ENCODE results near the gene PARK7. TPM values are rescaled to one million over a fixed set of nuclear protein-coding genes. Genes with fewer than 3 reads are reported as not detected.

The PARK7 gene
- total RNA-seq, 4 donors from 2014 or later = 222 to 327 (median 257) TPM

- no peaks in the 10 kb centered on the region for H3K27me3 ChIP-seq
- H3K4me3 ChIP-seq (replicated peaks in 1 of 3) = no peak overlapping the region
- H3K36me3 ChIP-seq = peaks cover 33% of the 10 kb centered on the region in 2 donors
- no peak for DNase-seq
- intact Hi-C loops (cut with DNase I) = no loop called here
- WGBS, 2 donors = 95 to 97% methylated on average over 5 of the region's 5 CpGs
- TF ChIP-seq CTCF (IDR thresholded peaks at IDR 0.05) (no peak), POLR2A (IDR thresholded peaks at IDR 0.05) (no peak)
- peaks cover 18 to 30% of the 10 kb centered on the region in 2 donors for H3K4me1 ChIP-seq
- H3K9me3 ChIP-seq = no peaks in the 10 kb centered on the region
- peak overlapping the region; percentile 63 to 87 (median 75) for H3K27ac ChIP-seq
These were observed 10.8 kb downstream of the PARK7 start for GRCh38 chr1:7972285-7972684.

DNA sequence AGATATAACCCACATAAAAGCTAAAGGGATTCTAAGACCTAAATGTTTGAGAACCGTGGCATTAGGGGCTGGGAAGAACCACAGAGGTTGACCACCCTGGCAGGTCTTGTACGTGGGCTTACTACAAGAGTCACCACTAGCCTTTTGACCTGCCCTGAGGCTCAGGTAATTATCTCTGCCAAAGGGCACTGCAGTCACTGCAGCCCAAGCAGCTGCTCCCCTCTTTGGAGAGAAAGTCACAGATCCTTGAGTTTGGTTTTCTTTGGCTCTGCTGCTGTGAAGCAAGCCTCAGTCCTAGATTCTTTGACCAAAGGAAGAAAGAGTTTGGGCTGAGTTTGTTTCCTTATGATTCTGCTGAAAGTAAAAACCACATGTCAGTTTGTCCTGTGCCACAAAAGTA, 11.6 kb downstream of the PARK7 start:
- WGBS, 2 donors = 59 to 66% methylated on average over 2 of the region's 2 CpGs

GRCh38 chr1:7975212-7975865, 13.8 kb downstream of the PARK7 start:
- Histone ChIP-seq H3K27ac (peak overlapping the region in 2 of 3 donors; percentile 35 to 41), H3K4me1 (peaks cover 11 to 27% of the 10 kb centered on the region in 2 donors), H3K4me3 (replicated peaks in 1 of 3) (no peak overlapping the region), H3K9me3 (no peaks in the 10 kb centered on the region), H3K36me3 (peaks cover 27 to 31% of the 10 kb centered on the region in 2 donors), H3K27me3 (no peaks in the 10 kb centered on the region)
- TF ChIP-seq CTCF (IDR thresholded peaks at IDR 0.05) (peak; percentile 60 to 91 (median 86)), POLR2A (IDR thresholded peaks at IDR 0.05) (no peak)
- peak; percentile 71 to 77 for DNase-seq
- 68 to 70% methylated on average over 8 of the region's 8 CpGs for WGBS, 2 donors
- intact Hi-C loops (cut with DNase I) = no loop called here

More for the DNA sequence above, 11.6 kb downstream of the PARK7 start:
- no peaks in the 10 kb centered on the region for H3K9me3 ChIP-seq
- no peak overlapping the region for H3K4me3 ChIP-seq (replicated peaks in 1 of 3)
- peak; percentile 56 to 67 for DNase-seq
- H3K27ac ChIP-seq = peak overlapping the region; percentile 63 to 87 (median 75)
- peaks cover 11 to 27% of the 10 kb centered on the region in 2 donors for H3K4me1 ChIP-seq
- H3K27me3 ChIP-seq = no peaks in the 10 kb centered on the region
- intact Hi-C loops (cut with DNase I) = no loop called here
- peaks cover 32 to 34% of the 10 kb centered on the region in 2 donors for H3K36me3 ChIP-seq
- no peak for TF ChIP-seq CTCF (IDR thresholded peaks at IDR 0.05)
- peak in 1 of 2 donors; percentile 9 for TF ChIP-seq POLR2A (IDR thresholded peaks at IDR 0.05)

- Histone ChIP-seq H3K9me3 (no peaks in the 10 kb centered on the region), H3K27ac (no peak overlapping the region), H3K4me3 (replicated peaks in 1 of 3) (no peak overlapping the region), H3K36me3 (peaks cover 31% of the 10 kb centered on the region in 2 donors), H3K27me3 (no peaks in the 10 kb centered on the region), H3K4me1 (peaks cover 20 to 34% of the 10 kb centered on the region in 2 donors)
- WGBS, 2 donors = 85 to 96% methylated on average over 7 of the region's 7 CpGs
- intact Hi-C loops (cut with DNase I) = loop anchor here (5.0 kb wide), 1 partner anchor 336 kb away; the partner anchor contains the start of gene SLC45A1
- DNase-seq = no peak
- TF ChIP-seq CTCF (IDR thresholded peaks at IDR 0.05) (no peak), POLR2A (IDR thresholded peaks at IDR 0.05) (no peak)
These were observed 19.5 kb downstream of the PARK7 start for GRCh38 chr1:7980984-7981383.

- peaks cover 12 to 18% of the 10 kb centered on the region in 2 donors for H3K4me1 ChIP-seq
- H3K27ac ChIP-seq = no peak overlapping the region
- H3K4me3 ChIP-seq (replicated peaks in 1 of 3) = no peak overlapping the region
- intact Hi-C loops (cut with DNase I) = loop anchor here (5.0 kb wide), 1 partner anchor 334 kb away; the partner anchor contains the start of gene SLC45A1
- DNase-seq = no peak
- WGBS, 2 donors = 95% methylated on average over 12 to 15 of the region's 15 CpGs
- H3K27me3 ChIP-seq = no peaks in the 10 kb centered on the region
- peaks cover 30 to 32% of the 10 kb centered on the region in 2 donors for H3K36me3 ChIP-seq
- H3K9me3 ChIP-seq = no peaks in the 10 kb centered on the region
- TF ChIP-seq POLR2A (IDR thresholded peaks at IDR 0.05) = no peak
- TF ChIP-seq CTCF (IDR thresholded peaks at IDR 0.05) = no peak
These were observed 21.7 kb downstream of the PARK7 start for GRCh38 chr1:7983086-7983778.

Measured in thyroid gland (tissue), 4 donors.